Embryonic facial prominence (tissue), 1 donor: ENCODE measurements around the gene TRAPPC1.

Experiments used
- DNase-seq: peaks from one replicate; pipeline ENCODE4 v3.0.0-alpha.2; 2016; ENCODE audit errors: extremely low spot score

Gene TRAPPC1

GRCh38 chr17:7903154-7904103 lies 28.3 kb downstream of the TRAPPC1 start:
- no peak for DNase-seq

- no peak for DNase-seq
These were observed 34.0 kb downstream of the TRAPPC1 start for GRCh38 chr17:7897773-7898172.

- no peak for DNase-seq
These were observed 34.7 kb downstream of the TRAPPC1 start for GRCh38 chr17:7897090-7897489.

GRCh38 chr17:7894866-7895265 lies 36.9 kb downstream of the TRAPPC1 start:
- DNase-seq: no peak

GRCh38 chr17:7894226-7894625 lies 37.5 kb downstream of the TRAPPC1 start:
- no peak for DNase-seq

GRCh38 chr17:7893187-7893880 lies 38.4 kb downstream of the TRAPPC1 start:
- DNase-seq: no peak

- peak; percentile 34 for DNase-seq
These were observed 42.4 kb downstream of the TRAPPC1 start for GRCh38 chr17:7889166-7889955.

- DNase-seq: peak; percentile 52
These were observed 43.4 kb downstream of the TRAPPC1 start, which contains the start of gene CHD3 for GRCh38 chr17:7888184-7888920. Gene CHD3 (plus strand): TSS chr17:7888789. CDS start chr17:7889001, 212 bp downstream.

GRCh38 chr17:7887482-7888183 lies 44.1 kb downstream of the TRAPPC1 start:
- peak; percentile 97 for DNase-seq

GRCh38 chr17:7887038-7887481 lies 44.7 kb downstream of the TRAPPC1 start:
- no peak for DNase-seq

- peak; percentile 53 for DNase-seq
These were observed 45.3 kb downstream of the TRAPPC1 start for GRCh38 chr17:7886227-7887037.

- DNase-seq: no peak
These were observed 46.1 kb downstream of the TRAPPC1 start for GRCh38 chr17:7885367-7886226.

- DNase-seq: peak; percentile 39
These were observed 47.0 kb downstream of the TRAPPC1 start for GRCh38 chr17:7884581-7885366.

- DNase-seq: peak; percentile 72
These were observed 47.9 kb downstream of the TRAPPC1 start for GRCh38 chr17:7883781-7884386.

- DNase-seq: no peak
These were observed 49.1 kb downstream of the TRAPPC1 start for GRCh38 chr17:7882629-7883028.

- no peak for DNase-seq
These were observed 49.7 kb downstream of the TRAPPC1 start for GRCh38 chr17:7882068-7882467.

- DNase-seq: no peak
These were observed 50.3 kb downstream of the TRAPPC1 start for GRCh38 chr17:7881276-7882054.
